ENCODE results near the gene SRRM5.

Gene SRRM5

DNA sequence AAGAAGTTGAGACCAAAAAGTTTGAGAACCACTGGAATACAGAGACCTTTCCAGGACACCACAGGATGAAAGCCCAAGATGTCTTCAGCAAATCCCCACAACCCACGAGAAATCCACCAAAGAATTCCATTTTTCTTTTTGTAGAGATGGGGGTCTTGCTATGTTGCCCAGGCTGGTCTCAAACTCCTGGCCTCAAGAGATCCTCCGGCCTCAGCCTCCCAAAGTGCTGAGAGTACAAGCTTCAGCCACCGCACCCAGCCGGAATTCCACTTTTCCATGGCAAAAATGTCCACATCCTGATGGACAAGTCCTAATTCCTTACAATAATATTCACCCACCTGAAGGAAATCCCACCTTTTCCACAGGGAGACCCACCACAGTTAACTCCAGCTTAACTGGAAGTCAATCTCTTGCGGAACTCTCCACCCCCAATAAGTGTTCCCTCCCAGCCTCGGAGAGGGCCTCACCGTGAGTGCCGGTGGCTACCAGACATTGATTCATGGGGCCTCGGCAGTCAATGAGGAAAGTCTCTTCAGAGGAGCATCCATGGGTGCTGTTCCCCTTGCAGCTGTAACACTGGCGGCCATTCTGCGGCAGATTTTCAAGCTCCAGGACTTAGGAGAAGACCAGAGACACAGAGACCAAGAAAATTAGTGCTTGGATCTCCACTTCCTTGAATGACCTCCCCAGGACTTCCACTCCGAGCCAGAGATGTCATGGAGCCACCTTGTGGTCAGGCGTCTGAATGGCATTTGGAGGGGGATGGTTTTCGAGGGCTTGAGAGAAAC, 40.1 kb downstream of the SRRM5 start:
- DNase-seq (ENCODE audit: insufficient read length, low spot score) (peak; percentile 42), FAIRE-seq (no peak)
- TF ChIP-seq, protein P1, sequence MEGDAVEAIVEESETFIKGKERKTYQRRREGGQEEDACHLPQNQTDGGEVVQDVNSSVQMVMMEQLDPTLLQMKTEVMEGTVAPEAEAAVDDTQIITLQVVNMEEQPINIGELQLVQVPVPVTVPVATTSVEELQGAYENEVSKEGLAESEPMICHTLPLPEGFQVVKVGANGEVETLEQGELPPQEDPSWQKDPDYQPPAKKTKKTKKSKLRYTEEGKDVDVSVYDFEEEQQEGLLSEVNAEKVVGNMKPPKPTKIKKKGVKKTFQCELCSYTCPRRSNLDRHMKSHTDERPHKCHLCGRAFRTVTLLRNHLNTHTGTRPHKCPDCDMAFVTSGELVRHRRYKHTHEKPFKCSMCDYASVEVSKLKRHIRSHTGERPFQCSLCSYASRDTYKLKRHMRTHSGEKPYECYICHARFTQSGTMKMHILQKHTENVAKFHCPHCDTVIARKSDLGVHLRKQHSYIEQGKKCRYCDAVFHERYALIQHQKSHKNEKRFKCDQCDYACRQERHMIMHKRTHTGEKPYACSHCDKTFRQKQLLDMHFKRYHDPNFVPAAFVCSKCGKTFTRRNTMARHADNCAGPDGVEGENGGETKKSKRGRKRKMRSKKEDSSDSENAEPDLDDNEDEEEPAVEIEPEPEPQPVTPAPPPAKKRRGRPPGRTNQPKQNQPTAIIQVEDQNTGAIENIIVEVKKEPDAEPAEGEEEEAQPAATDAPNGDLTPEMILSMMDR (IDR thresholded peaks at IDR 0.05; ENCODE audit: insufficient read depth, missing control alignments), result peak; percentile 80

DNA sequence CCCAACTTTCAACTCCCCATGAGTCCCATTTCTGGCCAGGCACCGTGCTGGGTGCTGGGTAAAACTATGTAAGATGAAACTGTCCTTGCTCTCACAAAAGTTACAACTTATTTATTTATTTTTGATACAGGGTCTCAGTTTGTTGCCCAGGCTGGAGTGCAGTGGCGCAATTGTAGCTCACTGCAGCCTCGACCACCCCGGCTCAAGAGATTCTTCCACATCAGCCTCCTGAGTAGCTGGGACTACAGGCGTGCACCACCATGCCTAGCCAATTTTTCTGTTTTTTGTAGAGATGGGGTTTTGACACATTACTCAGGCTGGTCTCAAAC, 40.6 kb downstream of the SRRM5 start:
- FAIRE-seq (no peak), DNase-seq (ENCODE audit: insufficient read length, low spot score) (no peak)
- TF ChIP-seq, protein P1 (IDR thresholded peaks at IDR 0.05; ENCODE audit: insufficient read depth, missing control alignments), result no peak

DNA sequence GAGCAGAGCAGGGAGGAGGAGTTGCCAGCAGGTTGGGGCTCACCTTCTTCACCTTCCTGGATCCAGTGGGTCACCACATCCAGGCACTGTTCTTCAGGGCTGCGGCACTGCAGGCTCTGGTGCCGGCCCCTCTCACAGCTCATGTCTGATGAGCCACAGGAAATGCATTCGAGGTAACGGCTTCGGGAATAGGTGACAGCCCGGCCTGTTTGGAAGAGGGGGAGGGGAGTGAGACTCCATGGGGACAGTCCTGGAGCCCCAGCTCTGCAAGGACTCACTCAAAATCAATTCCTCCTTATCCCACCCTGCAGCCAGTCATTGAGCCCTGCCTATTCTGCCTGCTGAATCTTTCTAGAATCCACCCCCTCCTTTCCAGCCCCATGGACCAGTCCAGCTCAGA, 44.5 kb downstream of the SRRM5 start:
- FAIRE-seq (no peak), DNase-seq (ENCODE audit: insufficient read length, low spot score) (no peak)
- TF ChIP-seq, protein P1 (IDR thresholded peaks at IDR 0.05; ENCODE audit: insufficient read depth, missing control alignments), result no peak

DNA sequence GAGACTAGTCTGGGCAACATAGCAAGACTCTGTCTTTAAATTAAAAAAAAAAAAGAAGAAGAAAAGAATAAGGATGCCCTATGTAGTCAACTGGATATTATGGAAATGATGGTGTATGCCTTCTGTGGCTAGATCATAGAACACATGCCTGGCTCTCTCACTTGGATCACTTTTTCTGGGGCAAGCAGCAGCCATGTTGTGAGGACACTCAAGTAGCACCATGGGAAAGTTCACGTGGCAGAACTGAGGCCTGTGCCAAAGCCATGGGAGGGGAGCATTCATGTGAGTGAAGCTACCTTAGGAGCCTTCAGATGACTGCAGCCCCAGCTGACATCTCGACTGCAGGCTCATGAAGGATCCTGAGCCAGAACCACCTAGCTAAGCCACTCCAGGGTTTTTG, 46.1 kb downstream of the SRRM5 start:
- FAIRE-seq (no peak), DNase-seq (ENCODE audit: insufficient read length, low spot score) (no peak)
- TF ChIP-seq, protein P1 (IDR thresholded peaks at IDR 0.05; ENCODE audit: insufficient read depth, missing control alignments), result no peak

DNA sequence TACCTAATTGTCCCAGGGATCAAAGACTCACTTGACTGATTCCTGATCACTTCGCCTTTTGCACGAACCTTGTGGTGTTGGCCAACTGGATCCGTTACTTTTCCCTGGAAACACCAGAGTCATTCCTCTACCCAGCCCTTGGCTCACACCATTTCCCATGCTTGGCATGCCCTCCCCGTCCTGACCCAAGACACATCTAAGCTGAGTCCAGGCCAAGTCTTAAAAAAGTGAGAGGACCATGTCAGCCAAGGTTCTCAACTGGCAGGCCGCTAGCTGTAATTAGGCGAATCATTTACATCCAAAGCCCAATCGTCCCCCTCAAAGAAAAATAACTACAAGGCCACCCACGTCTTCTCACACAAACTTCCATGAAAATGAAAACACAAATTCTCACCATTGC, 46.6 kb downstream of the SRRM5 start:
- TF ChIP-seq, protein P1 (IDR thresholded peaks at IDR 0.05; ENCODE audit: insufficient read depth, missing control alignments), result no peak
- no peak for DNase-seq (ENCODE audit: insufficient read length, low spot score)
- no peak for FAIRE-seq

DNA sequence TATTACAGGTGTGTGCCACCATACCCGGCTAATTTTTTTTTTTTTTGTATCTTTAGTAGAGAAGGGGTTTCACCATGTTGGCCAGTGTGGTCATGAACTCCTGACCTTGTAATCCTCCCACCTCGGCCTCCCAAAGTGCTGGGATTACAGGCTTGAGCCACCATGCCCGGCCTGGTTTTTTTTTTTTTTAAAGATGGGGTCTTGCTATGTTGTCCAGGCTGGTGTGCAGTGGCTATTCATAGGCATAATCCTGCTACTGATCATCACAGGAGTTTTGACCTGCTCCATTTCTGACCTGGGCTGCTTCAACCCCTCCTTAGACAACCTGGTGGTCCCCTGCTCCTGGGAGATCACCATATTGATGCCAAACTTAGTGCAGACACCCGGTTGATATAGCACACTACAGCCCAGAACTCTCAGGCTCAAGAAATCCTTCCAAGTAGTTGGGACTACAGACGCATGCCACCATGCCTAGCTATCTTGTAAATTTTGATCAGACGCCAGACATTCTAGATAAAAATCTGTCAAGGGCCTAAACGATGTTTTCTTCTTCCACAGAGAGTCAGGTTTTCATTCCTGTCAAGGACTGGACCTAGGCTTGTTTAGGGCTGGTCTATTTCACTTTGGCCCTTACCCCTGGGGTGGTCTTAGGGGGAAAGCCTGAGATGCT, 48.5 kb downstream of the SRRM5 start:
- TF ChIP-seq, protein P1 (IDR thresholded peaks at IDR 0.05; ENCODE audit: insufficient read depth, missing control alignments), result no peak
- DNase-seq (ENCODE audit: insufficient read length, low spot score) (no peak), FAIRE-seq (no peak)

DNA sequence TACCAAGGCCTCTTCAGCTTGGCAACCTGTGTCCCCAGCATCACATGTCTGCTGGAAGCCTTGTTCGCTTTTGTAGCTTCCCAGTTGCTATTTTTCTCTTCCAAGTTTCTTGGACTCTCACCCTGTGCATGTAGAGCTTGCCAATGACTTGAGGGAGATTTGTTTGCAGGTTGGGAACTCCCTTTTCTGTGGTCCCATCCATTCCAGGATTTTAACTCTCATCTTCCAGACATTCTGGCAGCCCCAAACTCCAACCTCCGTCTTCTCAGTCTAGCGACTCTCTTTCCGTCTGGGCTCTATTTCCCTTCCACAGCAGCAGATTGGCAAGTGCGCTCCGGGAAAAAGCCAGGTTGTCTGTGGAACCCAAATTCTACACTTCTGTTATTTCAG, 49.1 kb downstream of the SRRM5 start:
- FAIRE-seq (no peak), DNase-seq (ENCODE audit: insufficient read length, low spot score) (no peak)
- TF ChIP-seq, protein P1 (IDR thresholded peaks at IDR 0.05; ENCODE audit: insufficient read depth, missing control alignments), result no peak

Data from D721Med (cell line).